Fibroblast of the aortic adventitia (primary cell): ENCODE results near the gene SLC36A1. TPM values are rescaled to one million over a fixed set of nuclear protein-coding genes. Genes with fewer than 3 reads are reported as not detected.
"Not testable (repeated sequence)": the region's sequence is repeated elsewhere in the genome, so short reads cannot be mapped to it uniquely, and the experiment has no call there.

Experiments used
- DNase-seq: peaks from one replicate; pipeline ENCODE4 v3.0.0-alpha.2; 2010; ENCODE audit warnings: low read depth
- H3K4me3 ChIP-seq: 2 replicates; pipeline ENCODE4 v1.5.1; 2011; ENCODE audit warnings: low read depth, mild to moderate bottlenecking, control low read depth, low read length, moderate library complexity
- CTCF ChIP-seq: IDR thresholded peaks from 2 replicates; pipeline ENCODE4 v1.5.1; 2011; ENCODE audit warnings: mild to moderate bottlenecking, low read length, control low read depth, inconsistent platforms; ENCODE audit not compliant: insufficient read depth
- total RNA-seq: library from RNA; depleted of rRNA; stranded (reverse); fragments of >200 nt; gene quantifications from 2 replicates; pipeline ENCODE4 v1.2.3, GENCODE V29; 2012; ENCODE audit warnings: low replicate concordance

SLC36A1 gene
- total RNA-seq, 1 donor, result 15.2 TPM

GRCh38 chr5:151417712-151418111 is 29.7 kb upstream of the SLC36A1 start:
- no peak for DNase-seq
- H3K4me3 ChIP-seq, result no peak overlapping the region
- TF ChIP-seq CTCF, result no peak

GRCh38 chr5:151420127-151420526 is 27.3 kb upstream of the SLC36A1 start:
- DNase-seq, result no peak
- H3K4me3 ChIP-seq, result no peak overlapping the region
- no peak for TF ChIP-seq CTCF

- DNase-seq, result no peak
- TF ChIP-seq CTCF, result no peak
Measured at GRCh38 chr5:151424892-151425523, 22.4 kb upstream of the SLC36A1 start.

GRCh38 chr5:151426347-151426746 is 21.1 kb upstream of the SLC36A1 start:
- not testable (repeated sequence) for DNase-seq, H3K4me3 ChIP-seq

More at GRCh38 chr5:151424892-151425523, 22.4 kb upstream of the SLC36A1 start:
- no peak overlapping the region for H3K4me3 ChIP-seq

- DNase-seq, result no peak
- no peak overlapping the region for H3K4me3 ChIP-seq
- no peak for TF ChIP-seq CTCF
Measured at GRCh38 chr5:151427258-151427657, 20.1 kb upstream of the SLC36A1 start.

- no peak for TF ChIP-seq CTCF
- no peak overlapping the region for H3K4me3 ChIP-seq
- DNase-seq, result no peak
Measured at GRCh38 chr5:151430731-151431130, 16.7 kb upstream of the SLC36A1 start.

- no peak for DNase-seq
- no peak overlapping the region for H3K4me3 ChIP-seq
- TF ChIP-seq CTCF, result no peak
Measured at GRCh38 chr5:151431666-151432065, 15.7 kb upstream of the SLC36A1 start.
